ENCODE data around the gene PITHD1. TPM values are rescaled to one million over a fixed set of nuclear protein-coding genes. Genes with fewer than 3 reads are reported as not detected.
A peak's percentile ranks its signal among the peaks of the same experiment; 100 is the strongest.

The PITHD1 gene
- total RNA-seq, 2 donors from 2014 or later: 30.3 to 39.6 TPM

DNA sequence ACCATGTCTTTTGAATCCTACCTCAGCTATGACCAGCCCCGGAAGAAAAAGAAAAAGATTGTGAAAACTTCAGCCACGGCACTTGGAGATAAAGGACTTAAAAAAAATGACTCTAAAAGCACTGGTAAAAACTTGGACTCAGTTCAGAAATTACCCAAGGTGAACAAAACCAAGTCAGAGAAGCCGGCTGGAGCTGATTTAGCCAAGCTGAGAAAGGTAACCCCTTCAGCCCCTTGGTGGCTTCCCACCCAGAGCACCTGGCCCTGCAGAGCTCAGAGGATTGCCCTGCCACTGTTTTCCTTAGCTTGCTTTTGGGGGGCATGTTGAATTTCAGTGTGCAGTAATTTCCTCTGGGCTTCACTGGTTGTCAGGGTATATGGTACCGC lies 26.4 kb upstream of the PITHD1 start:
- H3K36me3 ChIP-seq: peaks cover 64% of the 10 kb centered on the region
- no peak for DNase-seq (ENCODE audit: low spot score)
- no peaks in the 10 kb centered on the region for H3K9me3 ChIP-seq
- TF ChIP-seq CTCF (IDR thresholded peaks at IDR 0.05): no peak
- no peaks in the 10 kb centered on the region for H3K27me3 ChIP-seq
- H3K27ac ChIP-seq: no peak overlapping the region
- H3K4me1 ChIP-seq: peaks cover 0 to 19% of the 10 kb centered on the region in 2 donors
- no peak overlapping the region for H3K4me3 ChIP-seq

GRCh38 chr1:23752909-23753308 lies 25.3 kb upstream of the PITHD1 start:
- Histone ChIP-seq H3K27ac (no peak overlapping the region), H3K4me3 (no peak overlapping the region), H3K4me1 (peaks cover 0 to 18% of the 10 kb centered on the region in 2 donors), H3K36me3 (peaks cover 75% of the 10 kb centered on the region), H3K27me3 (no peaks in the 10 kb centered on the region), H3K9me3 (no peaks in the 10 kb centered on the region)
- TF ChIP-seq CTCF (IDR thresholded peaks at IDR 0.05): no peak
- no peak for DNase-seq (ENCODE audit: low spot score)

GRCh38 chr1:23756676-23757075 lies 21.5 kb upstream of the PITHD1 start:
- H3K4me1 ChIP-seq: peaks cover 0 to 40% of the 10 kb centered on the region in 2 donors

DNA sequence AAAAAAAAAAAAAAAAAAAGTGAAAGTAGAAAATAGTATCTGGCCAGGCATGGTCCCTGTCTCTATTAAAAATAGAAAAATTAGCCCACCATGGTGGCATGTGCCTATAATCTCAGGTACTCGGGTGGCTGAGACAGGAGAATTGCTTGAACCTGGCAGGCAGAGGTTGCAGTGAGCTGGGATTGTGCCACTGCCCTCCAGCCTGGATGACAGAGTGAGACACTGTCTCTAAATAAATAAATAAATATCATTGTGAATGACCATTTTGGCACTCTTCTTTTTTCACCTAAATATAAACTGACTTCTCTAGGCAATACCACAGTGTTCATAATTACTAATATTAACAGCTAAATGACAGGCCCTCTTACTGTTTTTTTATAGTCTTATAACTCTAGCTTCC lies 20.4 kb upstream of the PITHD1 start:
- H3K27ac ChIP-seq: no peak overlapping the region

More at GRCh38 chr1:23756676-23757075, 21.5 kb upstream of the PITHD1 start:
- no peak overlapping the region for H3K27ac ChIP-seq
- H3K9me3 ChIP-seq: no peaks in the 10 kb centered on the region
- H3K27me3 ChIP-seq: no peaks in the 10 kb centered on the region
- DNase-seq (ENCODE audit: low spot score): no peak
- H3K36me3 ChIP-seq: peaks cover 88% of the 10 kb centered on the region
- TF ChIP-seq CTCF (IDR thresholded peaks at IDR 0.05): no peak
- H3K4me3 ChIP-seq: no peak overlapping the region

GRCh38 chr1:23759277-23759676 lies 18.9 kb upstream of the PITHD1 start:
- peaks cover 62% of the 10 kb centered on the region for H3K36me3 ChIP-seq
- H3K9me3 ChIP-seq: no peaks in the 10 kb centered on the region
- H3K27ac ChIP-seq: peak overlapping the region in 1 of 2 donors; percentile 14
- no peak for TF ChIP-seq CTCF (IDR thresholded peaks at IDR 0.05)
- H3K27me3 ChIP-seq: no peaks in the 10 kb centered on the region
- H3K4me3 ChIP-seq: no peak overlapping the region
- H3K4me1 ChIP-seq: peaks cover 0 to 43% of the 10 kb centered on the region in 2 donors
- DNase-seq (ENCODE audit: low spot score): no peak

More for the DNA sequence above, 20.4 kb upstream of the PITHD1 start:
- peaks cover 77% of the 10 kb centered on the region for H3K36me3 ChIP-seq
- no peak for DNase-seq (ENCODE audit: low spot score)
- H3K9me3 ChIP-seq: no peaks in the 10 kb centered on the region
- no peak overlapping the region for H3K4me3 ChIP-seq
- no peaks in the 10 kb centered on the region for H3K27me3 ChIP-seq
- TF ChIP-seq CTCF (IDR thresholded peaks at IDR 0.05): no peak
- H3K4me1 ChIP-seq: peaks cover 0 to 46% of the 10 kb centered on the region in 2 donors

DNA sequence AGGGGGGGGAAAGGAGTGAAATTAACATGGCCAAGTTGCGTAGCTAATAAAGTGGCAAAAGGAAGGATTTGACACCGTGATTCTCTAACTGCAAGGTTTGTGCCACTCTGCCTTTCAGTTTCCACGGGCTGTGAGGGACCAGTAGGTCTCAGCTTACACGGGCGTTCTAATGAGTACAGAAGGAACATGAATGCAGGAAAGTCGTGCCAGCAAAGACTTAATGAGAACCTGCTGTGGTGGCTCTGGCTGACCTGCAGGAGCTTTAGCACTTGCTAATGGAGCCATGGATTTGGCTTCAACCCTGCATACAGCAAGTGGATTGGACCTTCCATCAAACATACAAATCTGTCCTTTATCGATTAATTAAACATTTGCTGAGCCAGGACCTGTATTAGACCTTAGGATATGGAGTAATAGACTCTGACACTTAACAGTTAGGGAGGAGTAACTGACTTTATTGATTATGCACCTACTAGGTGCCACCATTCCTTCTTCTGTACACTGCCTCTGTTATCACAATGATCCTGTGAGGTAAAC lies 15.1 kb upstream of the PITHD1 start:
- peaks cover 0 to 40% of the 10 kb centered on the region in 2 donors for H3K4me1 ChIP-seq
- H3K36me3 ChIP-seq: peaks cover 34% of the 10 kb centered on the region
- no peaks in the 10 kb centered on the region for H3K9me3 ChIP-seq
- H3K27me3 ChIP-seq: no peaks in the 10 kb centered on the region
- no peak overlapping the region for H3K27ac ChIP-seq
- no peak for TF ChIP-seq CTCF (IDR thresholded peaks at IDR 0.05)
- H3K4me3 ChIP-seq: no peak overlapping the region
- no peak for DNase-seq (ENCODE audit: low spot score)
